ENCODE data around the gene ARRDC5. TPM values are rescaled to one million over a fixed set of nuclear protein-coding genes. Genes with fewer than 3 reads are reported as not detected.
"Not testable (repeated sequence)": the region's sequence is repeated elsewhere in the genome, so short reads cannot be mapped to it uniquely, and the experiment has no call there.

The ARRDC5 gene
- total RNA-seq, 1 donor from 2014 or later: not detected

DNA sequence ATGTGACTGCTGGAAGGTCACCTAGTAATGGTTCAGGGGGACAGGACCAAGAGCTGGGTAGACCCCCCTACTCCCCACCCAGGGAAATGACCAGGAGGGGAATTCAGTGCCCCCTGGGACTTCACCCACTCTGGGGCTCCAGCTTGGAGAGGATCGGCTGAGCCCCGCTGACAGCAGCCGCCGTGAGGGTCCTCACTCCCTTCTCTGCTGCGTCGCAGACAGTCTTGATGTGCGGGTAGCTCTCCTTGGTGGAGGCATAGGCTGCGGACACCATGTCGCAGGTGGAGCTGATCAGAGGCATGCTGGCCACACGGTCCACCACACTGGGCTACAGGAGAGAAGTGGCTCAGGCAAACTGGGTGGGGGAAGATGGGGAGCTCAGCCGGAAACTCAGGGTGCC, 43.0 kb downstream of the ARRDC5 start:
- Mint-ChIP-seq H3K9me3 (no peaks in the 10 kb centered on the region), H3K27ac (no peak overlapping the region), H3K4me3 (no peak overlapping the region), H3K27me3 (ENCODE audit: low read depth) (no peaks in the 10 kb centered on the region), H3K36me3 (peaks cover 15% of the 10 kb centered on the region), H3K4me1 (peaks cover 6% of the 10 kb centered on the region)
- TF ChIP-seq, protein P1, sequence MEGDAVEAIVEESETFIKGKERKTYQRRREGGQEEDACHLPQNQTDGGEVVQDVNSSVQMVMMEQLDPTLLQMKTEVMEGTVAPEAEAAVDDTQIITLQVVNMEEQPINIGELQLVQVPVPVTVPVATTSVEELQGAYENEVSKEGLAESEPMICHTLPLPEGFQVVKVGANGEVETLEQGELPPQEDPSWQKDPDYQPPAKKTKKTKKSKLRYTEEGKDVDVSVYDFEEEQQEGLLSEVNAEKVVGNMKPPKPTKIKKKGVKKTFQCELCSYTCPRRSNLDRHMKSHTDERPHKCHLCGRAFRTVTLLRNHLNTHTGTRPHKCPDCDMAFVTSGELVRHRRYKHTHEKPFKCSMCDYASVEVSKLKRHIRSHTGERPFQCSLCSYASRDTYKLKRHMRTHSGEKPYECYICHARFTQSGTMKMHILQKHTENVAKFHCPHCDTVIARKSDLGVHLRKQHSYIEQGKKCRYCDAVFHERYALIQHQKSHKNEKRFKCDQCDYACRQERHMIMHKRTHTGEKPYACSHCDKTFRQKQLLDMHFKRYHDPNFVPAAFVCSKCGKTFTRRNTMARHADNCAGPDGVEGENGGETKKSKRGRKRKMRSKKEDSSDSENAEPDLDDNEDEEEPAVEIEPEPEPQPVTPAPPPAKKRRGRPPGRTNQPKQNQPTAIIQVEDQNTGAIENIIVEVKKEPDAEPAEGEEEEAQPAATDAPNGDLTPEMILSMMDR (IDR thresholded peaks at IDR 0.05; ENCODE audit: unreplicated experiment): no peak
- no peak for DNase-seq (ENCODE audit: low spot score in 2 of 2, unreplicated experiment in 2 of 2)

- not testable (repeated sequence) for H3K27me3 Mint-ChIP-seq (ENCODE audit: low read depth); H3K4me3 Mint-ChIP-seq; H3K27ac Mint-ChIP-seq; H3K4me1 Mint-ChIP-seq; DNase-seq (ENCODE audit: low spot score in 2 of 2, unreplicated experiment in 2 of 2); H3K9me3 Mint-ChIP-seq
- peaks cover 18% of the 10 kb centered on the region for H3K36me3 Mint-ChIP-seq
Observed at GRCh38 chr19:4856468-4856867, 46.2 kb downstream of the ARRDC5 start.

DNA sequence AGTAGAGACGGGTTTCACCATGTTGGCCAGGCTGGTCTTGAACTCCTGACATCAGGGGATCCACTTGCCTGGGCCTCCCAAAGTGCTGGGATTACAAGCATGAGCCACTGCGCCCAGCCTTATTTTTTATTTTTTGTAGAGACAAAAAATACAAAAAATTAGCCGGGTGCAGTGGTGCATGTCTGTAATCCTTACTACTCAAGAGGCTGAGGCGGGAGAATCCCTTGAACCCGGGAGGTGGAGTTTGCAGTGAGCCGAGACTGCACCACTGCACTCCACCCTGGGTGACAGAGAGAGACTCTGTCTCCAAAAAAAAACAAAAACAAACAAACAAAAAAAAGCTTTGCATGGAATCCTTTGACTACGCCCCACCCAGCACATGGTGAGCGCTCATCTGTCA, 49.2 kb downstream of the ARRDC5 start:
- not testable (repeated sequence) for H3K9me3 Mint-ChIP-seq; H3K27me3 Mint-ChIP-seq (ENCODE audit: low read depth); H3K4me1 Mint-ChIP-seq

GRCh38 chr19:4852484-4852883, 50.2 kb downstream of the ARRDC5 start:
- Mint-ChIP-seq H3K4me3 (no peak overlapping the region), H3K36me3 (peaks cover 29% of the 10 kb centered on the region), H3K4me1 (no peaks in the 10 kb centered on the region), H3K9me3 (no peaks in the 10 kb centered on the region), H3K27me3 (ENCODE audit: low read depth) (no peaks in the 10 kb centered on the region), H3K27ac (no peak overlapping the region)
- TF ChIP-seq, protein P1 (IDR thresholded peaks at IDR 0.05; ENCODE audit: unreplicated experiment): no peak
- DNase-seq (ENCODE audit: low spot score in 2 of 2, unreplicated experiment in 2 of 2): no peak

More for the DNA sequence above, 49.2 kb downstream of the ARRDC5 start:
- peaks cover 22% of the 10 kb centered on the region for H3K36me3 Mint-ChIP-seq
- H3K4me3 Mint-ChIP-seq; DNase-seq (ENCODE audit: low spot score in 2 of 2, unreplicated experiment in 2 of 2); H3K27ac Mint-ChIP-seq: not testable (repeated sequence)

GRCh38 chr19:4851551-4852290, 51.0 kb downstream of the ARRDC5 start:
- Mint-ChIP-seq H3K27me3 (ENCODE audit: low read depth) (no peaks in the 10 kb centered on the region), H3K36me3 (peaks cover 26% of the 10 kb centered on the region), H3K9me3 (no peaks in the 10 kb centered on the region), H3K4me1 (no peaks in the 10 kb centered on the region), H3K4me3 (no peak overlapping the region), H3K27ac (no peak overlapping the region)
- TF ChIP-seq, protein P1 (IDR thresholded peaks at IDR 0.05; ENCODE audit: unreplicated experiment): peak; percentile 64
- DNase-seq (ENCODE audit: low spot score in 2 of 2, unreplicated experiment in 2 of 2): peak; percentile 36 to 78

- Mint-ChIP-seq H3K27me3 (ENCODE audit: low read depth) (no peaks in the 10 kb centered on the region), H3K36me3 (peaks cover 23% of the 10 kb centered on the region), H3K4me1 (no peaks in the 10 kb centered on the region), H3K27ac (no peak overlapping the region), H3K4me3 (no peak overlapping the region), H3K9me3 (no peaks in the 10 kb centered on the region)
- DNase-seq (ENCODE audit: low spot score in 2 of 2, unreplicated experiment in 2 of 2): no peak
- TF ChIP-seq, protein P1 (IDR thresholded peaks at IDR 0.05; ENCODE audit: unreplicated experiment): no peak
Observed at GRCh38 chr19:4849019-4849418, 53.7 kb downstream of the ARRDC5 start.
